ENCODE results near the gene KHNYN. TPM values are rescaled to one million over a fixed set of nuclear protein-coding genes. Genes with fewer than 3 reads are reported as not detected.

The KHNYN gene
- total and polyA plus RNA-seq, 10 donors, result 10.9 to 90.6 (median 70.5) TPM

DNA sequence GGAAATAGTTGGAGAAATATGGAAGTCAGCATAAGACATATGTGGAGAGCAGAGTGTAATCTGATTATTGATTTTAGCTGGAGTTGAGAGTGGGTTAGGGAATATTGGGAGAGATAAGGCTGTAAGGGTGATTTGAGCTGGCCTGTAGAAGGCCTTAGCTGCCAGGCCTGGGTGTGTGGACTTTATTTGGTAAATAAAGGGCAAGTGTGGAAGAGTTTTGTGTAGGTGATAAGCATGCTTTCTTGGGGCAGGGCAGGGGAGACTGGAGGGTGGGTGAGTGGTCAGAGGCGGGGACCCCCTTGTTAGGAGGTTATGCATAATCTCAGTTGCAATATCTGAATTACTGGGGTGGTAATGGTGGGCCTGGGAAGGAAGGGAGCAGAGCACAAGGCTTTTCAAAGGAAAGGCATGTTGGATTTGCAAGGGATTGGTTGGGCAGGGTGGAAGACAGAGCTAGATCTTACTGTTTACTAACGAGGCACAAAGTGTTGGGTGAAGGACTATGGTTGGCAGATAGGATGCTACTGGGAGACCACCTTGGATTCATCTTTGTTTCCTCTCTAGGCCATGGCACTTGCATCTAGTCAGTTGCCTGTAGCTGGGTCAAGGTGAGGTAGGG, 5.5 kb downstream of the KHNYN start:
- 71 to 90% (median 87%) methylated on average over 2 of the region's 2 CpGs for WGBS, 5 donors
- no peaks in the 10 kb centered on the region for H3K9me3 ChIP-seq
- intact Hi-C loops (cut with DNase I; ENCODE audit: low total_unique reads), result no loop called here
- peak in 1 of 3 donors; percentile 13 for TF ChIP-seq POLR2AphosphoS5 (IDR thresholded peaks at IDR 0.05)
- no peak for TF ChIP-seq POLR2A (IDR thresholded peaks at IDR 0.05)
- H3K27ac ChIP-seq, result peak overlapping the region; percentile 16 to 99 (median 80)
- DNase-seq, result no peak
- no peaks in the 10 kb centered on the region for H3K27me3 ChIP-seq (replicated peaks in 1 of 7)
- H3K4me3 ChIP-seq, result no peak overlapping the region
- peaks cover 54 to 93% (median 72%) of the 10 kb centered on the region in 6 donors for H3K4me1 ChIP-seq
- peaks cover 0 to 93% (median 73%) of the 10 kb centered on the region in 6 donors for H3K36me3 ChIP-seq

- no peaks in the 10 kb centered on the region for H3K9me3 ChIP-seq
- peak overlapping the region; percentile 16 to 99 (median 80) for H3K27ac ChIP-seq
- WGBS, 5 donors, result 48 to 68% (median 62%) methylated on average over 6 of the region's 6 CpGs
- intact Hi-C loops (cut with DNase I; ENCODE audit: low total_unique reads), result no loop called here
- no peak for TF ChIP-seq POLR2AphosphoS5 (IDR thresholded peaks at IDR 0.05)
- TF ChIP-seq, protein P1, sequence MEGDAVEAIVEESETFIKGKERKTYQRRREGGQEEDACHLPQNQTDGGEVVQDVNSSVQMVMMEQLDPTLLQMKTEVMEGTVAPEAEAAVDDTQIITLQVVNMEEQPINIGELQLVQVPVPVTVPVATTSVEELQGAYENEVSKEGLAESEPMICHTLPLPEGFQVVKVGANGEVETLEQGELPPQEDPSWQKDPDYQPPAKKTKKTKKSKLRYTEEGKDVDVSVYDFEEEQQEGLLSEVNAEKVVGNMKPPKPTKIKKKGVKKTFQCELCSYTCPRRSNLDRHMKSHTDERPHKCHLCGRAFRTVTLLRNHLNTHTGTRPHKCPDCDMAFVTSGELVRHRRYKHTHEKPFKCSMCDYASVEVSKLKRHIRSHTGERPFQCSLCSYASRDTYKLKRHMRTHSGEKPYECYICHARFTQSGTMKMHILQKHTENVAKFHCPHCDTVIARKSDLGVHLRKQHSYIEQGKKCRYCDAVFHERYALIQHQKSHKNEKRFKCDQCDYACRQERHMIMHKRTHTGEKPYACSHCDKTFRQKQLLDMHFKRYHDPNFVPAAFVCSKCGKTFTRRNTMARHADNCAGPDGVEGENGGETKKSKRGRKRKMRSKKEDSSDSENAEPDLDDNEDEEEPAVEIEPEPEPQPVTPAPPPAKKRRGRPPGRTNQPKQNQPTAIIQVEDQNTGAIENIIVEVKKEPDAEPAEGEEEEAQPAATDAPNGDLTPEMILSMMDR (IDR thresholded peaks at IDR 0.05 in 8 of 11, conservative IDR thresholded peaks at IDR 0.05 in 3 of 11), result no peak
- TF ChIP-seq POLR2A (IDR thresholded peaks at IDR 0.05), result no peak
- no peak overlapping the region for H3K4me3 ChIP-seq
- H3K27me3 ChIP-seq (replicated peaks in 1 of 7), result no peaks in the 10 kb centered on the region
- H3K4me1 ChIP-seq, result peaks cover 54 to 93% (median 74%) of the 10 kb centered on the region in 6 donors
- no peak for DNase-seq
- H3K36me3 ChIP-seq, result peaks cover 0 to 100% (median 80%) of the 10 kb centered on the region in 6 donors
Measured at GRCh38 chr14:24435998-24436354, 6.2 kb downstream of the KHNYN start.

GRCh38 chr14:24436355-24437019, 6.7 kb downstream of the KHNYN start:
- Histone ChIP-seq H3K27ac (peak overlapping the region; percentile 44 to 99 (median 80)), H3K27me3 (replicated peaks in 1 of 7) (no peaks in the 10 kb centered on the region), H3K4me1 (peaks cover 54 to 93% (median 73%) of the 10 kb centered on the region in 6 donors), H3K4me3 (no peak overlapping the region), H3K9me3 (no peaks in the 10 kb centered on the region), H3K36me3 (peaks cover 0 to 100% (median 80%) of the 10 kb centered on the region in 6 donors)
- TF ChIP-seq POLR2AphosphoS5 (IDR thresholded peaks at IDR 0.05) (peak in 2 of 3 donors; percentile 50 to 86), POLR2A (IDR thresholded peaks at IDR 0.05) (no peak)
- TF ChIP-seq, protein P1 (IDR thresholded peaks at IDR 0.05 in 8 of 11, conservative IDR thresholded peaks at IDR 0.05 in 3 of 11), result peak; percentile 73 to 89 (median 79)
- no peak for DNase-seq
- intact Hi-C loops (cut with DNase I; ENCODE audit: low total_unique reads), result no loop called here
- 30 to 43% (median 32%) methylated on average over 4 to 5 of the region's 5 CpGs for WGBS, 5 donors

- Histone ChIP-seq H3K4me3 (peak overlapping the region in 1 of 8 donors; percentile 27), H3K9me3 (no peaks in the 10 kb centered on the region), H3K4me1 (peaks cover 52 to 93% (median 72%) of the 10 kb centered on the region in 6 donors), H3K36me3 (peaks cover 0 to 94% (median 78%) of the 10 kb centered on the region in 6 donors), H3K27me3 (replicated peaks in 1 of 7) (no peaks in the 10 kb centered on the region), H3K27ac (peak overlapping the region; percentile 44 to 99 (median 80))
- 43 to 57% (median 48%) methylated on average over 12 of the region's 12 CpGs for WGBS, 5 donors
- TF ChIP-seq, protein P1 (IDR thresholded peaks at IDR 0.05 in 8 of 11, conservative IDR thresholded peaks at IDR 0.05 in 3 of 11), result peak in 4 of 11 experiments; percentile 30 to 41 (median 38)
- no peak for TF ChIP-seq POLR2A (IDR thresholded peaks at IDR 0.05)
- peak; percentile 11 to 78 (median 75) for TF ChIP-seq POLR2AphosphoS5 (IDR thresholded peaks at IDR 0.05)
- intact Hi-C loops (cut with DNase I; ENCODE audit: low total_unique reads), result no loop called here
- DNase-seq, result no peak
Measured at GRCh38 chr14:24437020-24437735, 7.4 kb downstream of the KHNYN start.

Data from spleen (tissue), 11 donors.